ENCODE results near the gene CEP85L. TPM values are rescaled to one million over a fixed set of nuclear protein-coding genes. Genes with fewer than 3 reads are reported as not detected.

Gene CEP85L
- total RNA-seq, 1 experiment from 2014 or later = 4.8 TPM

- H4K20me1 ChIP-seq (ENCODE audit: insufficient read depth, low read depth, low read length) = 0 out of 2 replicates have a peak, but pooled peaks cover 4% of the 10 kb centered on the region
- DNase-seq = no peak
- H3K27me3 ChIP-seq (ENCODE audit: low read length) = no peaks in the 10 kb centered on the region
- H3K4me3 ChIP-seq (ENCODE audit: low read length) = no peak overlapping the region
- no peak overlapping the region for H2AFZ ChIP-seq (ENCODE audit: low read length)
- H3K4me2 ChIP-seq (ENCODE audit: low read depth, low read length, poor library complexity, severe bottlenecking) = no peak overlapping the region
- no peaks in the 10 kb centered on the region for H3K9me3 ChIP-seq (ENCODE audit: low read length)
- no peaks in the 10 kb centered on the region for H3K9me2 ChIP-seq (replicated peaks; ENCODE audit: insufficient read depth, low read length)
- no peak overlapping the region for H3K27ac ChIP-seq (ENCODE audit: low read length)
- no peaks in the 10 kb centered on the region for H3K79me2 ChIP-seq (ENCODE audit: low read length)
- H3K4me1 ChIP-seq (ENCODE audit: low read length) = peaks cover 6% of the 10 kb centered on the region
- no peak overlapping the region for H3K9ac ChIP-seq (ENCODE audit: low read length)
- no peaks in the 10 kb centered on the region for H3K36me3 ChIP-seq (ENCODE audit: insufficient read depth, low read length)
Measured at GRCh38 chr6:118668761-118669385, 17.5 kb upstream of the CEP85L start.

DNA sequence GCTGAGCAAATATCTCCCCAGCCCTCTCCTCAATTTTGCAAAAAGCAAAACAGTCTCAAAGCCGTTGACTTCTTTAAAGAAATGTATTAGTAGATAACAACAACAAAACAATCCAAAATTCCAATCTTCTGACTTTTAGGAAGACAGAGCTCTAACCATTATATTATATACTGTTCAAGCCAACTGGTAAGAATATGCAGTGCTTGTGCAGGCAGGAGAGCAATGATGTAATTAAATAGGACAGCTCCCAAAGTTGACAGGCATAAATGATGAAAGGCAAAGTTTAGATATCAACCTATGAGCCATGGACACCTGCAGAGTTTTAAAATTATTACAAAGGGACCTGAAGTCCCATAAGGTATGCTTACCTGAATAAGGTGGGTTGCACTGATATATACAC is 16.6 kb upstream of the CEP85L start:
- Histone ChIP-seq H3K79me2 (ENCODE audit: low read length) (no peaks in the 10 kb centered on the region), H3K4me3 (ENCODE audit: low read length) (no peak overlapping the region), H3K4me2 (ENCODE audit: low read depth, low read length, poor library complexity, severe bottlenecking) (no peak overlapping the region), H3K27ac (ENCODE audit: low read length) (no peak overlapping the region), H3K9me3 (ENCODE audit: low read length) (no peaks in the 10 kb centered on the region), H3K27me3 (ENCODE audit: low read length) (no peaks in the 10 kb centered on the region), H3K36me3 (ENCODE audit: insufficient read depth, low read length) (no peaks in the 10 kb centered on the region), H3K9ac (ENCODE audit: low read length) (no peak overlapping the region), H3K9me2 (replicated peaks; ENCODE audit: insufficient read depth, low read length) (no peaks in the 10 kb centered on the region), H2AFZ (ENCODE audit: low read length) (no peak overlapping the region), H3K4me1 (ENCODE audit: low read length) (peaks cover 6% of the 10 kb centered on the region), H4K20me1 (ENCODE audit: insufficient read depth, low read depth, low read length) (0 out of 2 replicates have a peak, but pooled peaks cover 4% of the 10 kb centered on the region)
- no peak for DNase-seq

- Histone ChIP-seq H3K4me3 (ENCODE audit: low read length) (no peak overlapping the region), H3K79me2 (ENCODE audit: low read length) (no peaks in the 10 kb centered on the region), H3K9me2 (replicated peaks; ENCODE audit: insufficient read depth, low read length) (no peaks in the 10 kb centered on the region), H3K36me3 (ENCODE audit: insufficient read depth, low read length) (no peaks in the 10 kb centered on the region), H3K9me3 (ENCODE audit: low read length) (no peaks in the 10 kb centered on the region), H2AFZ (ENCODE audit: low read length) (no peak overlapping the region), H3K27me3 (ENCODE audit: low read length) (no peaks in the 10 kb centered on the region), H3K27ac (ENCODE audit: low read length) (no peak overlapping the region), H3K9ac (ENCODE audit: low read length) (no peak overlapping the region), H4K20me1 (ENCODE audit: insufficient read depth, low read depth, low read length) (0 out of 2 replicates have a peak, but pooled peaks cover 4% of the 10 kb centered on the region), H3K4me2 (ENCODE audit: low read depth, low read length, poor library complexity, severe bottlenecking) (no peak overlapping the region), H3K4me1 (ENCODE audit: low read length) (peaks cover 6% of the 10 kb centered on the region)
- DNase-seq = no peak
Measured at GRCh38 chr6:118665011-118665410, 13.6 kb upstream of the CEP85L start.

DNA sequence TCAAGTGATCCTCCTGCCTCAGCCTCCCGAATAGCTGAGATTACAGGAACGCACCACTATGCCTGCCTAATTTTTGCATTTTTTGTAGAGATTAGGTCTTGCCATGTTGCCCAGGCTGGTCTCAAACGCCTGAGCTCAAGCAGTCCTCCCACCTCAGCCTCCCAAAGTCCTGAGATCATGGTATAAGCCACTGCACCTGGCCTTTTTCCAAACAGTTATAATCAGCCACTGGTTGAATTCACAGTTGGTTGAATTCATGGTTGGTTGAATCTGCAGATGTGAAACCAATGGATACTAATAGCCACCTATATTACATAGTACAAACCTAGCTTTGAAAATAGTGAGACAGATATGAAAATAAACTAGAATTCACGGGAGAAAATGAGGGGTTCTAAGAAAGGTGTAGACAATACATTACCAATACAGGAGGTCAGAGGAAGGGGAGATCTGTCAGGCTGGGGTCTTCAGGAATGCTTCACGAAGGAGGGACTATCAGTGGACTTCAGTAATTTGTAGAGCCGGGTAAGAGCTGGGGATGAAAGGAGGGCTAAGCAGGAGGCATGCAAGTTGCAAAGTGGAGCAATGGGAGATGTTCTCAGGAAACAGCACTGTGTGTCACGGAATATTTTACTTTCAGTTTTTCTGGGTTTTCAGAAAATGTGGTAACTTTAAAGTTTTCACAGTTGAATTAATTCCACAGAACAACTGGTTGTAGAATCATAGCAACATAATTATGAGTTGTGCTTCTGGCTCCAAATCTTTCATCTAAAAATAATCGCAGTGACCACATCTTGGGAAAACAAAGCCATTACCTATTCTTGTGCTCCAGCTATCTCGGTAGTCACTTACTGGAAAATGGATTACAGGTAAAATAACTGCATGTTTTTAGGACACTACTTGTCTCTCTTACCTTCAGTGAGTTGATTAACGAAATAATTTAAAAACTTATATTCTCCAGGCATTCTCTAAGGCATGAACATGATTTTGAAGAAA is 12.9 kb upstream of the CEP85L start:
- H3K79me2 ChIP-seq (ENCODE audit: low read length) = no peaks in the 10 kb centered on the region
- H4K20me1 ChIP-seq (ENCODE audit: insufficient read depth, low read depth, low read length) = 0 out of 2 replicates have a peak, but pooled peaks cover 4% of the 10 kb centered on the region
- no peaks in the 10 kb centered on the region for H3K27me3 ChIP-seq (ENCODE audit: low read length)
- H3K9me2 ChIP-seq (replicated peaks; ENCODE audit: insufficient read depth, low read length) = no peaks in the 10 kb centered on the region
- H3K27ac ChIP-seq (ENCODE audit: low read length) = no peak overlapping the region
- H3K4me3 ChIP-seq (ENCODE audit: low read length) = no peak overlapping the region
- no peaks in the 10 kb centered on the region for H3K36me3 ChIP-seq (ENCODE audit: insufficient read depth, low read length)
- H3K4me1 ChIP-seq (ENCODE audit: low read length) = peaks cover 6% of the 10 kb centered on the region
- H3K9me3 ChIP-seq (ENCODE audit: low read length) = no peaks in the 10 kb centered on the region
- H3K9ac ChIP-seq (ENCODE audit: low read length) = no peak overlapping the region
- H3K4me2 ChIP-seq (ENCODE audit: low read depth, low read length, poor library complexity, severe bottlenecking) = no peak overlapping the region
- H2AFZ ChIP-seq (ENCODE audit: low read length) = no peak overlapping the region
- no peak for DNase-seq

DNA sequence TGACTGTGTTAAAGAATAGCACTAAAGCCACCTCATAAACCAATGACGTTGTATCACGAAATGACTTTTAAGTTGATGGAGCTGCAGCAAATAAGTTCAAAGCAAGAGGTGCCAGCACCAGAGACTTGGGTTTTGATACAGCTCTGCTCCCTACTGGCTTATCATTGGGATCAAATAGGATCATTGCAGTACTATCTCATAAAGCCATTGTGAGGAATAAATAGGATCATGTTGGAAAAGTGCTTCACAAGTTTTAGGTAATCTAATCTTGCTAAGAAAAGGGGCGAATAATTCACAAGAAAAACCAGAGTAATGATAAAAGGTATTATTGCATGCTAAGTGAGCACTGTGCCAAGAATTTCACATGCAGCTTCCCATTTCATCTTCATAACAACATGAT is 10.4 kb upstream of the CEP85L start:
- Histone ChIP-seq H3K4me3 (ENCODE audit: low read length) (no peak overlapping the region), H3K27me3 (ENCODE audit: low read length) (no peaks in the 10 kb centered on the region), H4K20me1 (ENCODE audit: insufficient read depth, low read depth, low read length) (0 out of 2 replicates have a peak, but pooled peaks cover 4% of the 10 kb centered on the region), H3K9me3 (ENCODE audit: low read length) (no peaks in the 10 kb centered on the region), H2AFZ (ENCODE audit: low read length) (no peak overlapping the region), H3K27ac (ENCODE audit: low read length) (no peak overlapping the region), H3K9ac (ENCODE audit: low read length) (no peak overlapping the region), H3K4me1 (ENCODE audit: low read length) (peaks cover 6% of the 10 kb centered on the region), H3K79me2 (ENCODE audit: low read length) (no peaks in the 10 kb centered on the region), H3K36me3 (ENCODE audit: insufficient read depth, low read length) (no peaks in the 10 kb centered on the region), H3K4me2 (ENCODE audit: low read depth, low read length, poor library complexity, severe bottlenecking) (no peak overlapping the region), H3K9me2 (replicated peaks; ENCODE audit: insufficient read depth, low read length) (no peaks in the 10 kb centered on the region)
- no peak for DNase-seq

DNA sequence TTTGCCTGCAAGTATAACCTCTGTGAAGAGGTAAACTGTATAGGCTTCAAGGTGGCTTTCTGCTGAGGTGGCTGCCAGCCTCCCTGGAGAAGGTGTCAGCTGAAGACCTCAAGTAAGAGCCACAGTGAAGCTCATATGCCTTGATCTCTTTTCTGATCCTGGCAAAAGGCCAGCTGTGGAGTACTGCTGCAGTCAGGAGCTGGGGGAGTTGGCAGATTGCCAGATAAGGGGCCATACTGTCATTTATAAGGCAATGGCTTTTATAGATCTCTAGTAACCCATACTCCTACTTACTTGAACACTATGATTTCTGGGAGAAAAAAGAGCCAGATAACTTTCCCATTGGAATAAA is 8.8 kb upstream of the CEP85L start:
- no peak for DNase-seq
- H3K9me3 ChIP-seq (ENCODE audit: low read length) = no peaks in the 10 kb centered on the region
- peaks cover 6% of the 10 kb centered on the region for H3K4me1 ChIP-seq (ENCODE audit: low read length)
- H3K4me2 ChIP-seq (ENCODE audit: low read depth, low read length, poor library complexity, severe bottlenecking) = no peak overlapping the region
- no peaks in the 10 kb centered on the region for H3K36me3 ChIP-seq (ENCODE audit: insufficient read depth, low read length)
- H3K79me2 ChIP-seq (ENCODE audit: low read length) = no peaks in the 10 kb centered on the region
- no peak overlapping the region for H3K4me3 ChIP-seq (ENCODE audit: low read length)
- H2AFZ ChIP-seq (ENCODE audit: low read length) = no peak overlapping the region
- 0 out of 2 replicates have a peak, but pooled peaks cover 4% of the 10 kb centered on the region for H4K20me1 ChIP-seq (ENCODE audit: insufficient read depth, low read depth, low read length)
- H3K27ac ChIP-seq (ENCODE audit: low read length) = no peak overlapping the region
- H3K9me2 ChIP-seq (replicated peaks; ENCODE audit: insufficient read depth, low read length) = no peaks in the 10 kb centered on the region
- no peak overlapping the region for H3K9ac ChIP-seq (ENCODE audit: low read length)
- no peaks in the 10 kb centered on the region for H3K27me3 ChIP-seq (ENCODE audit: low read length)

DNA sequence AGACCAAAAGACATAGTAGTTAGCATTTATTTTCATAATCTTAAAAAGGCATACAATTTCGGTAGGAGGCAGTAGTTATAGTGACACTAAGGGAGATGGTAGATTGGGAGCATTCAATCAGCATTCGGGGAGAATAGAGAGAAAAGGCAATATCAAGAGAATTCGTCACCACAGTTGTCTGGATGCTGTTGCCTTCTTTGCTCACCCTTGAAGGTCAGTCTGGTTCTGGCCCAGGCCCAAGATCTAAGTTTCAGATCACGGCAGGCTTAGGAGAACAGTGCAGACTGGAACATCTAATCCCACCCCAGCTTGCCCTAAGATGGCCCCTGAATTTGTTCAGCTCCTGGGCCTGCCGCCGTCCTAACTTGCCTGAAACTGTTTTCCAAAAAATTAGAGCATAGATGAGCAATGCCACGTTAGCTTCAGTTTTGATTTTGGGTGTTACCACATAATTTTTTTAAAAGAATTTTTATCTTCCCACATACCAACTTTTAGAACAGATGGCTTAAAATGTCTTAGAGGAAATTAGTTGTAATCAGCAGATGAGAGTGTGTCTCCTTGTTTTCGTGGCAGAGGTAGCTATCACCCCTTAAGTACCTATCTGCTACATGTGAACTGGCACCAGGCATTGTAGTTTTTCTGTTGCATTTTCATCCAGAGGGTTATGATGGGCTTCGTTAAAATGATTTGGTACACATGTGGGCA is 8.3 kb upstream of the CEP85L start:
- 0 out of 2 replicates have a peak, but pooled peaks cover 4% of the 10 kb centered on the region for H4K20me1 ChIP-seq (ENCODE audit: insufficient read depth, low read depth, low read length)
- no peak overlapping the region for H2AFZ ChIP-seq (ENCODE audit: low read length)
- no peak overlapping the region for H3K4me3 ChIP-seq (ENCODE audit: low read length)
- H3K36me3 ChIP-seq (ENCODE audit: insufficient read depth, low read length) = no peaks in the 10 kb centered on the region
- H3K27me3 ChIP-seq (ENCODE audit: low read length) = no peaks in the 10 kb centered on the region
- peaks cover 6% of the 10 kb centered on the region for H3K4me1 ChIP-seq (ENCODE audit: low read length)
- DNase-seq = no peak
- H3K9me2 ChIP-seq (replicated peaks; ENCODE audit: insufficient read depth, low read length) = no peaks in the 10 kb centered on the region
- H3K9ac ChIP-seq (ENCODE audit: low read length) = no peak overlapping the region
- H3K9me3 ChIP-seq (ENCODE audit: low read length) = no peaks in the 10 kb centered on the region
- H3K4me2 ChIP-seq (ENCODE audit: low read depth, low read length, poor library complexity, severe bottlenecking) = no peak overlapping the region
- no peak overlapping the region for H3K27ac ChIP-seq (ENCODE audit: low read length)
- no peaks in the 10 kb centered on the region for H3K79me2 ChIP-seq (ENCODE audit: low read length)
